Testis (tissue), 3 donors: Measurements from ENCODE around the gene KCTD16. TPM values are rescaled to one million over a fixed set of nuclear protein-coding genes. Genes with fewer than 3 reads are reported as not detected.

Source experiments
- DNase-seq: peaks from one replicate; pipeline ENCODE4 v3.0.0-alpha.2; 2019
- H3K27ac ChIP-seq, 2 donors: fragments of 200-600 bp; sonication (generic); one replicate each; pipeline ENCODE4 v1.5.1; 2019
- H3K27me3 ChIP-seq: fragments of 200-600 bp; sonication (generic); one replicate; pipeline ENCODE4 v1.5.1; 2019
- H3K36me3 ChIP-seq: fragments of 200-600 bp; sonication (generic); one replicate; pipeline ENCODE4 v1.5.1; 2017; ENCODE audit warnings: low read depth; ENCODE audit errors: missing control alignments
- H3K4me1 ChIP-seq: fragments of 200-600 bp; sonication (generic); one replicate; pipeline ENCODE4 v1.5.1; 2019
- H3K4me3 ChIP-seq, 2 donors: fragments of 200-600 bp; sonication (generic); one replicate each; pipeline ENCODE4 v1.5.1; 2017 to 2019
- H3K9me3 ChIP-seq: fragments of 200-600 bp; sonication (generic); one replicate; pipeline ENCODE4 v1.5.1; 2017
- CTCF ChIP-seq, 3 experiments: fragments of 450-650 bp in 2 of 3; fragments of 200-600 bp in 1 of 3; sonication (generic) in 1 of 3; IDR thresholded peaks; one replicate each; pipeline ENCODE4 v1.5.1; 2016 to 2019; ENCODE audit warnings: antibody characterized with exemption in 3 of 3, mild to moderate bottlenecking in 2 of 3, moderate library complexity in 1 of 3
- POLR2A ChIP-seq: fragments of 450-650 bp; IDR thresholded peaks from one replicate; pipeline ENCODE4 v1.6.1; 2017; ENCODE audit warnings: antibody characterized with exemption, mild to moderate bottlenecking, moderate library complexity
- WGBS, 2 donors: methylation state at CpG; one replicate each; pipeline ENCODE4 v1.1.5; 2018; 5-methylcytosine and 5-hydroxymethylcytosine counted together
- intact Hi-C: fragments of 100-400 bp; cut with DNase I; formaldehyde crosslinking; loops from one replicate; pipeline ENCODE4 v1.15.1; 2023; ENCODE audit warnings: low total_unique reads
- polyA plus RNA-seq: library from polyadenylated mRNA; stranded (reverse); fragments of 350-450 nt; fragmentation: Illumina TruSeq; extraction: RNeasy Lipid Tissue Mini Kit (QIAGEN cat#74804); gene quantifications from one replicate; pipeline ENCODE4 v1.2.3, GENCODE V29; 2014; ENCODE audit warnings: low read depth, low replicate concordance; ENCODE audit not compliant: insufficient read depth
- total RNA-seq, 2 donors: library from RNA; depleted of rRNA; stranded (reverse); fragments of >200 nt; gene quantifications; one replicate each; pipeline ENCODE4 v1.2.3, GENCODE V29; 2016

Gene KCTD16
- total and polyA plus RNA-seq, 3 donors from 2014 or later: 1.4 to 3.2 (median 2.7) TPM

- no peak overlapping the region for H3K27ac ChIP-seq
- DNase-seq: no peak
- no peaks in the 10 kb centered on the region for H3K27me3 ChIP-seq
- intact Hi-C loops: no loop called here
- H3K36me3 ChIP-seq: no peaks in the 10 kb centered on the region
- no peaks in the 10 kb centered on the region for H3K4me1 ChIP-seq
- 78 to 83% methylated on average over 4 of the region's 4 CpGs for WGBS, 2 donors
- H3K4me3 ChIP-seq: no peak overlapping the region
- no peaks in the 10 kb centered on the region for H3K9me3 ChIP-seq
- TF ChIP-seq POLR2A: no peak
- no peak for TF ChIP-seq CTCF (IDR thresholded peaks at IDR 0.05)
Observed at GRCh38 chr5:144318460-144318859, 147.8 kb downstream of the KCTD16 start.

- no peaks in the 10 kb centered on the region for H3K36me3 ChIP-seq
- intact Hi-C loops: no loop called here
- no peak for DNase-seq
- no peaks in the 10 kb centered on the region for H3K4me1 ChIP-seq
- TF ChIP-seq POLR2A: no peak
- TF ChIP-seq CTCF (IDR thresholded peaks at IDR 0.05): no peak
- WGBS, 2 donors: 94 to 95% methylated on average over 1 of the region's 1 CpG
- no peak overlapping the region for H3K27ac ChIP-seq
- no peaks in the 10 kb centered on the region for H3K9me3 ChIP-seq
- no peak overlapping the region for H3K4me3 ChIP-seq
- H3K27me3 ChIP-seq: no peaks in the 10 kb centered on the region
Observed at GRCh38 chr5:144323181-144323580, 152.5 kb downstream of the KCTD16 start.

GRCh38 chr5:144325532-144325931 is 154.9 kb downstream of the KCTD16 start:
- no peaks in the 10 kb centered on the region for H3K9me3 ChIP-seq
- H3K4me1 ChIP-seq: no peaks in the 10 kb centered on the region
- H3K27ac ChIP-seq: no peak overlapping the region
- H3K4me3 ChIP-seq: no peak overlapping the region
- no peaks in the 10 kb centered on the region for H3K27me3 ChIP-seq
- no peak for DNase-seq
- intact Hi-C loops: no loop called here
- no peaks in the 10 kb centered on the region for H3K36me3 ChIP-seq
- 81 to 89% methylated on average over 3 of the region's 3 CpGs for WGBS, 2 donors
- TF ChIP-seq CTCF (IDR thresholded peaks at IDR 0.05) (no peak), POLR2A (no peak)

- H3K27me3 ChIP-seq: no peaks in the 10 kb centered on the region
- no peak overlapping the region for H3K27ac ChIP-seq
- H3K4me3 ChIP-seq: no peak overlapping the region
- no peak for DNase-seq
- H3K4me1 ChIP-seq: no peaks in the 10 kb centered on the region
- TF ChIP-seq CTCF (IDR thresholded peaks at IDR 0.05): no peak
- TF ChIP-seq POLR2A: no peak
- WGBS, 2 donors: 63 to 72% methylated on average over 2 of the region's 2 CpGs
- no peaks in the 10 kb centered on the region for H3K36me3 ChIP-seq
- no peaks in the 10 kb centered on the region for H3K9me3 ChIP-seq
- intact Hi-C loops: no loop called here
Observed at GRCh38 chr5:144328494-144328893, 157.8 kb downstream of the KCTD16 start.

GRCh38 chr5:144328980-144329379 is 158.3 kb downstream of the KCTD16 start:
- H3K4me1 ChIP-seq: no peaks in the 10 kb centered on the region
- H3K9me3 ChIP-seq: no peaks in the 10 kb centered on the region
- no peaks in the 10 kb centered on the region for H3K27me3 ChIP-seq
- TF ChIP-seq CTCF (IDR thresholded peaks at IDR 0.05) (no peak), POLR2A (no peak)
- intact Hi-C loops: no loop called here
- H3K4me3 ChIP-seq: no peak overlapping the region
- H3K27ac ChIP-seq: no peak overlapping the region
- no peak for DNase-seq
- H3K36me3 ChIP-seq: no peaks in the 10 kb centered on the region
